Effector memory CD4-positive, alpha-beta T cell (primary cell): ENCODE results near the gene DEPDC5.

Source experiments
- DNase-seq, 3 donors: peaks; one replicate each; pipeline ENCODE4 v3.0.0-alpha.2; 2020
- H3K27ac ChIP-seq: 2 replicates; pipeline ENCODE4 v1.7.0; 2013; ENCODE audit warnings: mild to moderate bottlenecking, low read length, moderate library complexity; ENCODE audit not compliant: insufficient read depth, poor library complexity, severe bottlenecking
- H3K27me3 ChIP-seq: replicated peaks from 2 replicates; pipeline ENCODE4 v1.7.0; 2013; ENCODE audit warnings: mild to moderate bottlenecking, low read length; ENCODE audit not compliant: insufficient read depth, control insufficient read depth, poor library complexity, severe bottlenecking
- H3K36me3 ChIP-seq: 2 replicates; pipeline ENCODE4 v1.7.0; 2013; ENCODE audit warnings: mild to moderate bottlenecking, low read length, moderate library complexity; ENCODE audit not compliant: control insufficient read depth, insufficient read depth
- H3K4me1 ChIP-seq: 2 replicates; pipeline ENCODE4 v1.7.0; 2013; ENCODE audit warnings: low read length, mild to moderate bottlenecking; ENCODE audit not compliant: control insufficient read depth, insufficient read depth, poor library complexity, severe bottlenecking
- H3K4me3 ChIP-seq: 2 replicates; pipeline ENCODE4 v1.7.0; 2013; ENCODE audit warnings: low read length, low read depth, mild to moderate bottlenecking; ENCODE audit not compliant: insufficient read depth, poor library complexity, severe bottlenecking
- H3K9me3 ChIP-seq: 2 replicates; pipeline ENCODE4 v1.7.0; 2013; ENCODE audit warnings: mild to moderate bottlenecking, low read length, moderate library complexity; ENCODE audit not compliant: control insufficient read depth

DEPDC5 gene

DNA sequence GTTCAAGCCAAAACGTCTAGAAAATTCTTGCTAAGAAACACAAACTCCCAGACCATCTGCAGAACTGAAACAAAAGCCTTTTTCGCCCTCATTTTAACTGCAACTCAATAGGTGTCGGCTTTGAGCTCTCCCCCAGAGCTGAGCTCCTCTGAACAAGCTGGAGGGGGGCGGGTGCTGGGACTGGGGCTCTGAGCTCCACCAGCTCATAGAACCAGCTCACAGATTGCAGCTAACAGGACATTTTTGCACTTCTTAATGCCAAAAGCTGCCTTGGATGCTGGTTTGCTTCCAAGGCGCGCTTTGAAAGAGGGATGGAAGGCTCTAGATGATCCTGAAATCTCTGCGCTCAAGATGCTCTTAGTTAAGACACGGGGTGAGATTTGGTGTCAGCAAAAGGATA is 184.5 kb downstream of the DEPDC5 start:
- H3K27me3 ChIP-seq, result no peaks in the 10 kb centered on the region
- no peak overlapping the region for H3K27ac ChIP-seq
- no peaks in the 10 kb centered on the region for H3K9me3 ChIP-seq
- H3K36me3 ChIP-seq, result no peaks in the 10 kb centered on the region
- H3K4me3 ChIP-seq, result no peak overlapping the region
- no peak for DNase-seq
- H3K4me1 ChIP-seq, result peaks cover under 1% of the 10 kb centered on the region

- no peak overlapping the region for H3K27ac ChIP-seq
- H3K36me3 ChIP-seq, result no peaks in the 10 kb centered on the region
- no peak overlapping the region for H3K4me3 ChIP-seq
- H3K4me1 ChIP-seq, result peaks cover 10% of the 10 kb centered on the region
- no peaks in the 10 kb centered on the region for H3K27me3 ChIP-seq
- DNase-seq, result no peak
- H3K9me3 ChIP-seq, result no peaks in the 10 kb centered on the region
Measured at GRCh38 chr22:31940506-31940905, 186.7 kb downstream of the DEPDC5 start.

DNA sequence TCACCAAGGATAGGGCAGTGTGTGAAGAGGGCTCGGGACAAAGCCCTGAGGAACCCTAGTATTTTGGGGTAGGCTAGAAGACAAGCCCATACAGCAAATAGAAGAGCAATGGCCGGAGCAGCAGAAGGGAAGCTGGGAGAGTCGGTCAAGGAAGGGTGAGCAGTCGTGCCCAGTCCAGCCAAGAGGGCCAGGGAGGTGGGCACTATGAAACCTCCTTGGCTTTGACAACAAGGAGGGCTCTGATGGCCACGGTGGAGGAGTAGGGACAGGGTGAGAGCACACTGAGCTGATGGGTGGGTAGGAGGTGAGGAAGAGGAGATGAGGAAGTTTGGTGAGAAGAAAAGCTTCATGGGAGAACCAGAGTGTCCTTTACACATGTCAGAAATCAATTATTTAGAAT is 188.3 kb downstream of the DEPDC5 start:
- H3K9me3 ChIP-seq, result no peaks in the 10 kb centered on the region
- H3K36me3 ChIP-seq, result no peaks in the 10 kb centered on the region
- no peak for DNase-seq
- peaks cover 11% of the 10 kb centered on the region for H3K4me1 ChIP-seq
- no peak overlapping the region for H3K27ac ChIP-seq
- no peaks in the 10 kb centered on the region for H3K27me3 ChIP-seq
- H3K4me3 ChIP-seq, result no peak overlapping the region

- H3K9me3 ChIP-seq, result no peaks in the 10 kb centered on the region
- H3K36me3 ChIP-seq, result peaks cover 9% of the 10 kb centered on the region
- peaks cover 11% of the 10 kb centered on the region for H3K4me1 ChIP-seq
- H3K4me3 ChIP-seq, result peak overlapping the region; percentile 76
- no peak for DNase-seq
- peak overlapping the region; percentile 83 for H3K27ac ChIP-seq
- H3K27me3 ChIP-seq, result no peaks in the 10 kb centered on the region
Measured at GRCh38 chr22:31943206-31943977, 189.6 kb downstream of the DEPDC5 start.

DNA sequence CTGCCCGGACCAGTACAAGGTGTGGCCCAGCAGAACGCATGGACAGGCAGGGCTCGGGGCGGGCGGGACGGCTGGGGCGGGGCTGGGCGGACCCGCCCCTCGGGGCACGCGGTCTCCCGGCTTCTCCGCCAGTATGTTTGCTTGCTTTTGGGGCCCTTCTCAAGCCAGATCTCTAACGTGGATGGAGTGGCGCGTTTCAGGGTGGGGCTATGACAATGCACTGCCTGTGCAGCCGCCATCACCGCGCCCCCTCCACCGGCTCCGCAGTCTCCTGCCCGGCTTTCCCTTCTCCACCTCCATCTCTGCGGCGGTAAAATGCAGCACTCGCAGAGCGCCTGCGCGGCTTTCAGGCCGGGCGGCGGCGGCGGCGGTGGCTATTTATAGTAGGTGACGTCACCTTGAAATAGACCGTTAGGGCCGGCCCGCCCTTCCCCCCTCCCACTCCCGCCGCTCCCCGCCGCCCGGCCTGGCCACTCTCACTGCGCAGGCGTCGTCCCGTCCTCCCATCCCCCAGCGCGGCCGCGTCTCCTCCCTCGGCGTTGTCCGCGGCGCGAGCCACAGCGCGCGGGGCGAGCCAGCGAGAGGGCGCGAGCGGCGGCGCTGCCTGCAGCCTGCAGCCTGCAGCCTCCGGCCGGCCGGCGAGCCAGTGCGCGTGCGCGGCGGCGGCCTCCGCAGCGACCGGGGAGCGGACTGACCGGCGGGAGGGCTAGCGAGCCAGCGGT is 190.3 kb downstream of the DEPDC5 start, which contains the start of gene YWHAH:
Gene YWHAH (plus strand): TSS at position 558 of the 722 bp plus-strand sequence. CDS start 199 bp downstream, outside the sequence.
- H3K27ac ChIP-seq, result peak within 1 kb of the TSS; percentile 83
- no peaks in the 10 kb centered on the region for H3K9me3 ChIP-seq
- H3K4me3 ChIP-seq, result peak within 1 kb of the TSS; percentile 76
- peaks cover 11% of the 10 kb centered on the region for H3K4me1 ChIP-seq
- peaks cover 12% of the 10 kb centered on the region for H3K36me3 ChIP-seq
- DNase-seq, result peak; percentile 79 to 85 (median 85)
- no peaks in the 10 kb centered on the region for H3K27me3 ChIP-seq

- DNase-seq, result peak; percentile 7 to 17 (median 14)
- no peaks in the 10 kb centered on the region for H3K9me3 ChIP-seq
- peak overlapping the region; percentile 76 for H3K4me3 ChIP-seq
Measured at GRCh38 chr22:31944700-31945442, 191.1 kb downstream of the DEPDC5 start.

GRCh38 chr22:31945443-31945855 is 191.6 kb downstream of the DEPDC5 start:
- H3K27ac ChIP-seq, result peak overlapping the region; percentile 83
- peaks cover 13% of the 10 kb centered on the region for H3K36me3 ChIP-seq
- H3K4me1 ChIP-seq, result peaks cover 11% of the 10 kb centered on the region
- H3K4me3 ChIP-seq, result peak overlapping the region; percentile 76
- no peak for DNase-seq
- H3K9me3 ChIP-seq, result no peaks in the 10 kb centered on the region
- no peaks in the 10 kb centered on the region for H3K27me3 ChIP-seq

More at GRCh38 chr22:31944700-31945442, 191.1 kb downstream of the DEPDC5 start:
- Histone ChIP-seq H3K36me3 (peaks cover 12% of the 10 kb centered on the region), H3K27ac (peak overlapping the region; percentile 83), H3K27me3 (no peaks in the 10 kb centered on the region), H3K4me1 (peaks cover 11% of the 10 kb centered on the region)

GRCh38 chr22:31945971-31946680 is 192.3 kb downstream of the DEPDC5 start:
- Histone ChIP-seq H3K4me1 (peaks cover 11% of the 10 kb centered on the region), H3K9me3 (no peaks in the 10 kb centered on the region), H3K4me3 (no peak overlapping the region), H3K27ac (peak overlapping the region; percentile 83), H3K27me3 (no peaks in the 10 kb centered on the region), H3K36me3 (peaks cover 15% of the 10 kb centered on the region)
- DNase-seq, result no peak

GRCh38 chr22:31947296-31947695 is 193.5 kb downstream of the DEPDC5 start:
- Histone ChIP-seq H3K4me3 (no peak overlapping the region), H3K27ac (peak overlapping the region; percentile 27), H3K9me3 (no peaks in the 10 kb centered on the region), H3K27me3 (no peaks in the 10 kb centered on the region), H3K36me3 (peaks cover 15% of the 10 kb centered on the region), H3K4me1 (peaks cover 14% of the 10 kb centered on the region)
- DNase-seq, result no peak
